ENCODE results near the gene CAND1. TPM values are rescaled to one million over a fixed set of nuclear protein-coding genes. Genes with fewer than 3 reads are reported as not detected.

Gene CAND1
- polyA plus RNA-seq, 2 of the 4 experiments (the other 2 are of a cell fraction): 70.3 to 185 TPM

- no peak for DNase-seq (ENCODE audit: low read depth in 1 of 2, low spot score in 1 of 2)
- ATAC-seq: no peak
- Histone ChIP-seq H3K4me1 (peaks cover 4% of the 10 kb centered on the region; the same call in 1 of the 3 replicates), H3K4me2 (no peak overlapping the region), H3K27ac (no peak overlapping the region), H3K4me3 (no peak overlapping the region), H3K9me3 (no peaks in the 10 kb centered on the region)
- no peak for FAIRE-seq
- CTCF ChIA-PET: no interaction called here
- 54% methylated on average over 4 of the region's 4 CpGs for WGBS (ENCODE audit: missing lambda C conversion rate)
- TF ChIP-seq FOSL2 (IDR thresholded peaks at IDR 0.05) (no peak), FOSL2 (CRISPR knock-in tag; IDR thresholded peaks at IDR 0.05) (no peak), SMC3 (IDR thresholded peaks at IDR 0.05) (no peak), SREBF2 (IDR thresholded peaks at IDR 0.05) (no peak), PHF8 (IDR thresholded peaks at IDR 0.05; ENCODE audit: borderline replicate concordance, low read depth) (no peak), EP300 (IDR thresholded peaks at IDR 0.05) (no peak), ZNF302 (CRISPR knock-in tag; IDR thresholded peaks at IDR 0.05) (no peak), CHD4 (IDR thresholded peaks at IDR 0.05; ENCODE audit: borderline replicate concordance) (no peak), EHMT2 (IDR thresholded peaks at IDR 0.05; ENCODE audit: low read depth) (no peak), FOXS1 (CRISPR knock-in tag; IDR thresholded peaks at IDR 0.05) (no peak), FOSB (CRISPR knock-in tag; IDR thresholded peaks at IDR 0.05) (no peak), ATOH8 (CRISPR knock-in tag; IDR thresholded peaks at IDR 0.05; ENCODE audit: low read depth) (no peak), RAD21 (conservative IDR thresholded peaks at IDR 0.05 in 1 of 2, IDR thresholded peaks at IDR 0.05 in 1 of 2) (no peak), ELK1 (IDR thresholded peaks at IDR 0.05; ENCODE audit: low read depth, low read length) (no peak), CBX2 (IDR thresholded peaks at IDR 0.05; ENCODE audit: borderline replicate concordance, low read depth) (no peak)
- POLR2A ChIA-PET: no interaction called here
These were observed 23.6 kb upstream of the CAND1 start for GRCh38 chr12:67245571-67245970.

GRCh38 chr12:67251012-67251411 is 18.1 kb upstream of the CAND1 start:
- no peak overlapping the region for H3K4me3 ChIP-seq
- no peak for FAIRE-seq
- WGBS (ENCODE audit: missing lambda C conversion rate): 33% methylated on average over 3 of the region's 3 CpGs
- H3K27ac ChIP-seq: no peak overlapping the region
- POLR2A ChIA-PET: interaction anchor here (2.7 kb wide), 1 partner anchor 18 kb away, joined by 9 read pairs; the partner anchor contains the start of gene CAND1
- TF ChIP-seq MAFK (IDR thresholded peaks at IDR 0.05; ENCODE audit: partially characterized antibody) (peak; percentile 52), PBX3 (IDR thresholded peaks at IDR 0.05) (no peak), MAZ (IDR thresholded peaks at IDR 0.05; ENCODE audit: borderline replicate concordance, low read depth, low read length) (no peak), FOSB (CRISPR knock-in tag; IDR thresholded peaks at IDR 0.05) (no peak), PHF8 (IDR thresholded peaks at IDR 0.05; ENCODE audit: borderline replicate concordance, low read depth) (no peak)
- CTCF ChIA-PET: no interaction called here
- no peaks in the 10 kb centered on the region for H3K9me3 ChIP-seq
- no peak overlapping the region for H3K4me2 ChIP-seq
- H3K4me1 ChIP-seq: no peaks in the 10 kb centered on the region
- no peak for ATAC-seq
- DNase-seq (ENCODE audit: low read depth in 1 of 2, low spot score in 1 of 2): no peak

- FAIRE-seq: peak; percentile 23
- 74% methylated on average over 12 of the region's 12 CpGs for WGBS (ENCODE audit: missing lambda C conversion rate)
- DNase-seq (ENCODE audit: low read depth in 1 of 2, low spot score in 1 of 2): no peak
- TF ChIP-seq PBX3 (IDR thresholded peaks at IDR 0.05): no peak
- no peak for TF ChIP-seq ATOH8 (CRISPR knock-in tag; IDR thresholded peaks at IDR 0.05; ENCODE audit: low read depth)
- TF ChIP-seq FOSL2 (IDR thresholded peaks at IDR 0.05): no peak
- TF ChIP-seq FOSL2 (CRISPR knock-in tag; IDR thresholded peaks at IDR 0.05): no peak
- no peak overlapping the region for H3K4me2 ChIP-seq
- ATAC-seq: no peak
- no peak overlapping the region for H3K27ac ChIP-seq
- H3K4me1 ChIP-seq: no peaks in the 10 kb centered on the region
- POLR2A ChIA-PET: no interaction called here
- H3K4me3 ChIP-seq: no peak overlapping the region
- CTCF ChIA-PET: interaction anchor here (0.5 to 1.0 kb wide), 5 partner anchors 14 to 1775 kb away, joined by 3 to 4 read pairs (median 3); no protein-coding TSS in a partner anchor
- no peaks in the 10 kb centered on the region for H3K9me3 ChIP-seq
These were observed 14.7 kb upstream of the CAND1 start for GRCh38 chr12:67254372-67255026.

All from A549 (cell line).